GM18499 (cell line): ENCODE measurements around the gene TTPAL.

Experiments
- ATAC-seq: cut with Tn5 transposase; IDR thresholded peaks from one replicate; pipeline ENCODE4 v1.9.1; 2021; ENCODE audit warnings: moderate number of reproducible peaks; ENCODE audit not compliant: insufficient read depth, unreplicated experiment

The TTPAL gene

DNA sequence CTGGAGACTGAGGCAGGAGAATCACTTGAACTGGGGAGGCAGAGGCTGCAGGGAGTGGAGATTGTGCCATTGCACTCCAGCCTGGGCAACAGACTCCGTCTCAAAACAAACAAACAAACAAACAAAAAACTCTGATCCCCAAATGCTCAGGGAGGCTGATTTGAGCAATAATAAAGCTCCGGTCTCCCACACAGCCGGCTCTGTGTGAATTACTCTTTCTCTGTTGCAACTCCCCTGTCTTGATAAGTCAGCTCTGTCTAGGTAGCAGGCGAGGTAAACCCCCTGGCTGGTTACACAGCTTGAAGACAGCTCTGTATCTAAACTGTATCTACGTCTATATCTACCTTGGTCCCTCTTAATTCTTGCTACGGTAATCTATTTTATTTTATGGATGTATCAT lies 52.6 kb downstream of the TTPAL start:
- no peak for ATAC-seq

DNA sequence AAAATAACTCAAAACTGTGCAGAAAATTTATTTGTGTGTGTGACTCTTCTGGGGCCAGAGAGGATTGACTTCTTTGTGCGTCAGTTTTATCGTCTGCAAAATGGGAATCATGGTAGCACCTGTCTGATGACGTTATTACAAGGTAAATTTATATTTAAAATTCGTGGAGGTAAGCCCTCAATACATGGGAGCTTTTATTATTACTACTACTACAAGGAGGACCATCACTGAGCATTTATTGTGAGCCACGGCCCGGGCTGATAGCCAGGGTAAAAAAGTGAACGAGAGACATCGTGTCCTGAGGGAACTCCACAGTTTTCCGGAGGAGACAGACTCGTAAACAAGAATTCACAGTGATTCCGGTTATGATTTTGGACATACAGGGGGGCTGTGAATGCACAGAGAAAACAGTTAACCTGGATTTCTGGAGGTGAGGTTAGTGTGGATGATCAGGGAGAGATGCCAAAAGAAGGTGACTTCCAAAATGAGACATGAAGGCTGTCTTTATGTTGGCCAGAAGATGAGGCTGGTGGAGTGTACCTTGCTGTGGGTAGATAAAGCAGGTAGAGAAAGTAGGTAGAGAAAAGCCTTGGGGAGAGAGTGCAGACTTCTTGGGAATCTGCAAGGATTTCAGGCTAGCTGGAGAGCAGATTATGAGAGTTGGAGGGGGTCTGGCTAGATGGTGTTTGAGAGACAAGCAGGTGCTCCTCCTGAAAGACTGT lies 56.7 kb downstream of the TTPAL start:
- no peak for ATAC-seq

DNA sequence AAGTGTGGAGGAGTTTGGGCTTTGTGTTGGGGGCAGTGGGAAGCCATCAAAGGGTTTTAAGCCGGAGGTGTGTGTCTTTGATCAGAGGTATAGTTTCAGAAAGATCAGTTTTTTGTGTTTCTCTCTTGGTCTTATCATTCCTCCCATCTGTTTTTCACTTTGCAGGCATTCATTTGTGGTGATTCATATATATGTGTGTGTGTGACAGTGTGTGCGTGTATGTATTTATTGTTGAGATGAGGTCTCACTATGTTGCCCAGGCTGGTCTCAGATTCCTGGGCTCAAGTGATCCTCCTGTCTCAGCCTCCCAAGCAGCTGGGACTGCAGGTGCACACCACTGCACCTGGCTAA lies 57.3 kb downstream of the TTPAL start:
- ATAC-seq, result no peak

DNA sequence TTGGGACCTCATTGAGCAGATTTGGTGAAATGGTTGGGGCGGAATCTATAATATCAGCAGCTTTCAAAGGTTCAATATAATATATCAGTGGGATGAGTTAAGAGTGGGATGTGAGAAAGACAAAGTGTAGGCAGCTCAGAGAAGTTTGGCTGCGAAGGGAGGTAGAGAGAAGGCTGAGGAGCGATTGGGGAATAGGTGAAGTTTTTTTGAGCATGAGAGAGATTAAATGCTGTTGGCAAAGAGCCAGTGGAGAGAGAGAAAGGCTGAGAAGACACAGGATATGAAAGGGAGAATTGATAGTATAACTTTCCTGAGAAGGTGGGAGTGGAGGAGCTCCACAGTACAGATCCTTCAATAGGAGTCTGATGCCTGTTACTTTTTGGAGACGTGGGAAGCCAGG lies 58.3 kb downstream of the TTPAL start:
- ATAC-seq, result no peak

DNA sequence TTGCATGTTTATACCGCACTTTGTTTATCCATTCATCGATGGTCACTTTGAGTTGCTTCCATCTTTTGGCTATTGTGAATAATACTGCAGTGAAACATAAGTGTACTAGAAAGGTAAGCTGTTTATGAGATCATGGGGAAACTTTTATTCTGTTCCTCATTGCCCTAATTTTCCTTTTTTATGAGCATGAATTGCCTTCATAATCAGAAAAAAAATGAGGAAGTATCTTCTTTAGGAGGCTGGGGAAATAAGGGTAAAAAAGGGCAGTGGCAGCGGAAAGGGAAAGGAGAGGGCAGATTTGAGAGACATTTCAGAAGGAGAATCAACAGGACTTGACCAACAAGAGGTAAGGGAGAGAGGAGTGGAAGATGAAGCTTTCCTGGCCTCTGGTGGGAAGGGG lies 60.5 kb downstream of the TTPAL start:
- no peak for ATAC-seq

DNA sequence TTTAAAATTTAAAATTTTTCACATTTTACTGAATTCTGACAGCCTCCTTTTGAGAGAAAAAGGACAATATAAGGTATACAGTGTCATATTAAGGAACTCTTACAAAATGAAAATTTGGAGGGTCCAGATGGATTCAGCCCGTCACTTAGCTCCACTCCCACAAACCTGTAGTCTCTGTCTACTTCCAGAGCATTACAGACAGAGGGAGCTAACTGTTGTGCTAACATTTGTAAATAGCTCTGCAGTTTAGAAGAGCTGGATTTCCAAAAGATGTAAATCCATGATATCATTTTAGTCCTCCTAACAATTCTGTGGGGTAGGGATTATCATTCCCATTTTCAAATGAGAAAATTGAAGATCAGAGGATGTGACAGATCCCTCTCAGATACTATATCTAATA lies 62.3 kb downstream of the TTPAL start:
- ATAC-seq, result no peak

DNA sequence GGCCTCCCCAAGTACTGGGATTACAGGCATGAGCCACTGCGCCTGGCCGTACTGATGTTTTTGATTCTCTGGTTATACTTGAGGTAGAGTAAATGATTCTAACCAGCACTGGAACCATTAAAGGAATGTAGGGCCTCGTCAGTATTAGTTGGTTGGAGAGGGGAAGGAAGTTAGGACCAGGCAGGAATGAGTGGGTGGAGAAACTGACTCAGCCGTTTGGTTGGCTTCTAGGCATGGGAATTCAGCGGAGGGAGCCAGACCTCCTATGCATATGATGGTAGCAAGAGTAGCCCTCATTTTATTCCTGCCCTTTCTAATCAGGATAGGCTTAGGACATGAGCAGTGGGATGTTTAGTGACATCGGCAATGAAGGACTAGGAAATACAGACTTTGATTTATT lies 65.2 kb downstream of the TTPAL start:
- ATAC-seq, result no peak

DNA sequence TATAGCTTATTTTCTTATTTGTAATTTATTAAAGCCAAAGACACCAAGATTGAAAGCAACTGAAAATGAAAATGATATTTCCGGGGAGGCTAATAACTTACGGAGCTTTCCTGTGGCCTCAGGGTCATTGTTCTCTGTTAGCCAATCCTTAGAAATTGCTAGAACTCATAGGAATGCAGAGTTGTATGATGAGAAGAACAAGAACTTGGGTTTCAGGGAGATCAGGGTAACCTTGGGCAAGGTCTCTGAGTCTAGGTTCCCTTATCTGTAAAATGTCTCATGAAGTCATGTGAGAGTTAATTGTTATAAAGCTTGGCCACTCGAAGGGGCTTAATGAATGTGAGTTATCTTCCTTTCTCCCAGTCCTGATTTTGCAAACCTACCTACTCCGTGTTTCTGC lies 66.3 kb downstream of the TTPAL start:
- ATAC-seq, result no peak

DNA sequence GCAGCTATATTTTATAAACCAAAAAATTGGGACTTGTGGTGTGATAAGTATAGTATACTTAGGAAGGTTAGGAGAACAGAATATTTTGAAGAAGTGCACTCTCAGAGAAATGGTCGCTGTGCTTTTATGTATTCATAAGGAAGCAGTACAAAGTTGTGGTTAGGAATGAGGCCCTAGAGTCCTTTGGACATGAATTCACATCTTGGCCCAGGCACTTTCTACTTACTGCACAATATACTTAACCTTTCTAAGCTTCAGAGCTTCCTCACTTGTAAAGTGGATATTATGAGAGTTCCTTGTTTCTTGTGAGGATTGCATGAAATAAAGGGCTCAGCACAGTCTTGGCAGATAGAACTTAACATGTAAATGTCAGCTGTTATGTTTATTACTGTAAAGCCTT lies 67.2 kb downstream of the TTPAL start:
- ATAC-seq, result no peak

DNA sequence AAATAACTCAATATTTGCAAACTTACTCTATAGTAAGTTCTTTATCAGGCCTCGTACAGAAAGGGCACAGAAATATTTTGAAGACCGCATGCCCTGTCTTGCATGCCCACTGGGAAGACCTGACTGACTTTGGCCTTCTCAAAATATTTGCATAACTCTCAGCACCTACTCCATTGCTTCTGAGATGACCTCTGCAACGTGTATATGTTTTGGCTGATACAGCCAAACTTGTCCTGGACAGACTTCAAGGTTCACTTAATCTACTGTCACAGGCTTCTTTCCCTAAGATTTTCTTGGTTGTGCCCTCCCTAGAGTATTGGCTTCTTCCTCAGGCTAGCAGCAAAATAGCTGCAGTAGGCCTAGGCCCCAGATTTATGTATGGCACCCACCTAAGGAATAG lies 67.7 kb downstream of the TTPAL start:
- ATAC-seq, result no peak
